IMR-90 (cell line): Measurements from ENCODE around the gene PARD3. TPM values are rescaled to one million over a fixed set of nuclear protein-coding genes. Genes with fewer than 3 reads are reported as not detected.

ENCODE experiments used
- ATAC-seq: fragments of 200-7000 bp; cut with Tn5 transposase; 2 replicates; pipeline ENCODE4 v1.9.1; 2020; ENCODE audit warnings: low read depth, mild to moderate bottlenecking, moderate library complexity
- BruUV-seq: library from RNA; stranded (reverse); fragments of 400-500 nt; replicated peaks from 2 replicates; lab custom pipeline; 2021; lab: Mats Ljungman, UMichigan
- CTCF ChIA-PET: fragments of 300-600 bp; formaldehyde crosslinking; extraction: SDS; loops from one replicate; lab custom pipeline; 2021; ENCODE audit warnings: antibody characterized with exemption; lab: Yijun Ruan, JAX
- POLR2A ChIA-PET: fragments of 300-600 bp; sonication (Branson Sonifier 250); formaldehyde crosslinking; loops from one replicate; lab custom pipeline; 2022; ENCODE audit warnings: antibody characterized with exemption; ENCODE audit not compliant: unreplicated experiment; lab: Charles Lee
- DNase-seq: peaks from one replicate; pipeline ENCODE4 v3.0.0; 2013
- H2AFZ ChIP-seq: replicated peaks from 2 replicates; pipeline ENCODE3; 2013; ENCODE audit warnings: low read length, mild to moderate bottlenecking; ENCODE audit not compliant: poor library complexity
- H2AK5ac ChIP-seq: 2 replicates; pipeline ENCODE4 v1.6.1; 2013; ENCODE audit warnings: low read depth, low read length, inconsistent platforms
- H2AK9ac ChIP-seq: replicated peaks from 2 replicates; pipeline ENCODE3; 2013; ENCODE audit warnings: mild to moderate bottlenecking, low read depth, low read length, moderate library complexity; ENCODE audit not compliant: poor library complexity
- H2BK120ac ChIP-seq: 2 replicates; pipeline ENCODE4 v1.6.1; 2013; ENCODE audit warnings: low read depth, low read length, inconsistent platforms
- H2BK15ac ChIP-seq: 3 replicates; pipeline ENCODE4 v1.6.1; 2013; ENCODE audit warnings: low read depth, low read length, inconsistent platforms
- H2BK20ac ChIP-seq: 2 replicates; pipeline ENCODE4 v1.6.1; 2013; ENCODE audit warnings: low read depth, mild to moderate bottlenecking, inconsistent platforms, low read length, moderate library complexity
- H2BK5ac ChIP-seq: 2 replicates; pipeline ENCODE4 v1.6.1; 2013; ENCODE audit warnings: mild to moderate bottlenecking, low read depth, low read length, inconsistent platforms; ENCODE audit not compliant: poor library complexity, severe bottlenecking
- H3K14ac ChIP-seq: replicated peaks from 2 replicates; pipeline ENCODE4 v1.6.1; 2013; ENCODE audit warnings: low read depth, low read length, inconsistent platforms
- H3K18ac ChIP-seq: 2 replicates; pipeline ENCODE4 v1.6.1; 2013; ENCODE audit warnings: low read depth, low read length, control low read depth
- H3K23ac ChIP-seq: 2 replicates; pipeline ENCODE4 v1.6.1; 2013; ENCODE audit warnings: low read depth, low read length, inconsistent platforms
- H3K27ac ChIP-seq: 2 replicates; pipeline ENCODE4 v1.5.1; 2013; ENCODE audit warnings: mild to moderate bottlenecking, control low read depth, low read length; ENCODE audit not compliant: insufficient read depth
- H3K27me3 ChIP-seq: 2 replicates; pipeline ENCODE4 v1.6.1; 2013; ENCODE audit warnings: low read length; ENCODE audit not compliant: control insufficient read depth, insufficient read depth
- H3K36me3 ChIP-seq: 2 replicates; pipeline ENCODE4 v1.6.1; 2013; ENCODE audit warnings: low read length, mixed read lengths; ENCODE audit not compliant: control insufficient read depth, insufficient read depth
- H3K4ac ChIP-seq: 2 replicates; pipeline ENCODE4 v1.6.1; 2013; ENCODE audit warnings: low read depth, low read length, inconsistent platforms
- H3K4me1 ChIP-seq: 2 replicates; pipeline ENCODE4 v1.6.1; 2013; ENCODE audit warnings: low read length, mixed read lengths; ENCODE audit not compliant: control insufficient read depth, insufficient read depth
- H3K4me2 ChIP-seq: 2 replicates; pipeline ENCODE4 v1.6.1; 2013; ENCODE audit warnings: low read depth, mild to moderate bottlenecking, control low read depth, low read length, moderate library complexity
- H3K4me3 ChIP-seq: 2 replicates; pipeline ENCODE4 v1.5.1; 2013; ENCODE audit warnings: low read depth, mild to moderate bottlenecking, control low read depth, low read length, moderate library complexity; ENCODE audit not compliant: insufficient read depth
- H3K56ac ChIP-seq: 2 replicates; pipeline ENCODE4 v1.6.1; 2013; ENCODE audit warnings: low read length, inconsistent platforms; ENCODE audit not compliant: insufficient read depth; ENCODE audit errors: extremely low read depth
- H3K79me1 ChIP-seq, 2 experiments: 2 replicates each; pipeline ENCODE4 v1.6.1; 2013; ENCODE audit warnings: low read length in 2 of 2, inconsistent platforms in 1 of 2, low read depth in 1 of 2
- H3K9ac ChIP-seq: 2 replicates; pipeline ENCODE4 v1.6.1; 2013; ENCODE audit warnings: low read depth, low read length, control low read depth
- H3K9me1 ChIP-seq: 2 replicates; pipeline ENCODE4 v1.6.1; 2013; ENCODE audit warnings: low read length, inconsistent platforms; ENCODE audit not compliant: insufficient read depth
- H3K9me3 ChIP-seq: 2 replicates; pipeline ENCODE4 v1.6.1; 2013; ENCODE audit warnings: low read length; ENCODE audit not compliant: control insufficient read depth, insufficient read depth
- H4K20me1 ChIP-seq: 2 replicates; pipeline ENCODE4 v1.6.1; 2013; ENCODE audit warnings: low read length, inconsistent platforms; ENCODE audit not compliant: insufficient read depth
- H4K5ac ChIP-seq: 2 replicates; pipeline ENCODE4 v1.6.1; 2013; ENCODE audit warnings: mild to moderate bottlenecking, low read depth, low read length, control low read depth
- H4K8ac ChIP-seq, 2 experiments: 2 replicates each; pipeline ENCODE4 v1.6.1; 2013; ENCODE audit warnings: low read depth in 2 of 2, low read length in 2 of 2, control low read depth in 1 of 2, inconsistent platforms in 1 of 2
- H4K91ac ChIP-seq: 2 replicates; pipeline ENCODE4 v1.6.1; 2013; ENCODE audit warnings: low read depth, low read length, inconsistent platforms; ENCODE audit not compliant: insufficient read depth
- CEBPB ChIP-seq: IDR thresholded peaks from 2 replicates; pipeline ENCODE4 v1.6.1; 2012; ENCODE audit warnings: low read depth, low read length, improper control_type of control experiment
- CHD1 ChIP-seq: IDR thresholded peaks from 2 replicates; pipeline ENCODE4 v1.6.1; 2012; ENCODE audit warnings: low read depth, low read length, improper control_type of control experiment
- RFX5 ChIP-seq: IDR thresholded peaks from 2 replicates; pipeline ENCODE4 v1.8.0; 2012; ENCODE audit warnings: low read depth, mild to moderate bottlenecking, low read length, moderate library complexity
- whole genome bisulfite sequencing, 2 experiments: methylation state at CpG; one replicate each; pipeline versions ENCODE4 v1.1.5 to v1.1.7; 2013; ENCODE audit warnings: missing lambda C conversion rate in 2 of 2; ENCODE audit not compliant: insufficient read length in 1 of 2; ENCODE audit errors: extremely low coverage in 2 of 2; 5-methylcytosine and 5-hydroxymethylcytosine counted together
- dilution Hi-C: fragments of 300-500 bp; cut with HindIII; formaldehyde crosslinking; loops from one replicate; pipeline ENCODE4 v1.14.3; 2018; ENCODE audit warnings: low sequenced_read_pairs; ENCODE audit not compliant: unreplicated experiment
- in situ Hi-C: fragments of 300-500 bp; cut with MboI; formaldehyde crosslinking; loops from 3 replicates; pipeline ENCODE4 v1.14.3; 2019; ENCODE audit warnings: low sequenced_read_pairs, inconsistent platforms, mixed read lengths
- intact Hi-C: fragments of 100-400 bp; cut with micrococcal nuclease; formaldehyde crosslinking; loops from 2 replicates; pipeline ENCODE4 v1.10.0; 2022
- polyA plus RNA-seq, 3 experiments: library from polyadenylated mRNA; depleted of rRNA; stranded (reverse); fragments of >200 nt; gene quantifications; 2 replicates each; pipeline ENCODE4 v1.2.3, GENCODE V29; 2012; ENCODE audit warnings: low replicate concordance in 1 of 3
- total RNA-seq: library from RNA; depleted of rRNA; stranded (reverse); fragments of >200 nt; gene quantifications from 2 replicates; pipeline ENCODE4 v1.2.3, GENCODE V29; 2012

PARD3 gene
- total and polyA plus RNA-seq, 2 of the 4 experiments (the other 2 are of a cell fraction): 14.6 to 37.5 TPM

DNA sequence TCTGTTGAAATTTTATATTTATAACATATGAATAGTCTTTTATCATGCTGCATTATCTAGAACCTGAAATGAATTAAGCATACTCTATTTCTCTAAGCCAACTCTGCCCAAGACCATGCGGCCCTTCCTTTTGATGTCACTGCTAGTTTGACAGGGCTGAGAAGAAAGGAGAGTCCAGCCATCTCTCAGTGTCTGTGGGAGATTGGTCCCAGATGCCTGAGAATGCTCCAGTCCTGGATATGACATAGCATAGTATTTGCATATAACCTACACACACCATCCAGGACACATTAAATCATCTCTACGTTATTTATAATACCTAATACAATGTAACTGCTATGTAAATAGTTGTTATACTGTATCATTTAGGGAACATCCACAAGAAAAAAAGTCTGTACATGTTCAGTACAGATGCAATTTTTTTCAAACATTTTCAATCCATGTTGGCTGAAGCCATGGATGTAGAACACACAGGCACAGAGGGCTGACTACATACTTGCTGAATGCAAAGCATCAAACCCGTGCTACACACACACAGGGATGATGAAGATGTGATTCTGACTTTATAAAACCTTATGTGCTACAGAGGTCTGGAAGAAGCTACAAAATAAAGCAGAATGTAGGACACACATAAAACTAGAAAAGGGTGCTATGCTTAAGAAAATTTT is 315.4 kb downstream of the PARD3 start:
- Histone ChIP-seq H2BK20ac (no peak overlapping the region), H3K4ac (no peak overlapping the region), H2AK5ac (no peak overlapping the region), H2AFZ (no peak overlapping the region), H4K20me1 (no peaks in the 10 kb centered on the region; the same call in 1 of the 2 replicates), H2BK15ac (no peak overlapping the region), H2AK9ac (no peak overlapping the region), H3K4me1 (no peaks in the 10 kb centered on the region), H3K4me3 (no peak overlapping the region), H4K5ac (no peak overlapping the region), H3K23ac (no peak overlapping the region), H3K27ac (no peak overlapping the region), H3K18ac (no peak overlapping the region), H3K79me1 (peaks cover 0 to 10% of the 10 kb centered on the region in 2 experiments; a peak in 3 of 4 replicates), H3K9me1 (0 out of 2 replicates have a peak, but pooled peaks cover 2% of the 10 kb centered on the region), H3K36me3 (no peaks in the 10 kb centered on the region), H4K8ac (no peak overlapping the region), H3K4me2 (no peak overlapping the region), H3K56ac (no peak overlapping the region), H3K9me3 (no peaks in the 10 kb centered on the region), H4K91ac (no peak overlapping the region), H3K9ac (no peak overlapping the region), H3K14ac (no peak overlapping the region), H2BK120ac (no peak overlapping the region), H3K27me3 (no peaks in the 10 kb centered on the region), H2BK5ac (no peak overlapping the region)
- ChIA-PET POLR2A (no interaction called here), CTCF (no interaction called here)
- intact Hi-C loops: no loop called here
- no TSS peak for BruUV-seq
- no CpG with 5 or more reads among the region's 3 CpGs for WGBS, 2 experiments
- DNase-seq (no peak), ATAC-seq (no peak)
- dilution Hi-C loops: no loop called here
- TF ChIP-seq CEBPB: no peak
- no peak for TF ChIP-seq CHD1
- TF ChIP-seq RFX5: no peak
- in situ Hi-C loops: no loop called here
